Stomach (tissue), 9 donors: ENCODE data around the gene MPIG6B. TPM values are rescaled to one million over a fixed set of nuclear protein-coding genes. Genes with fewer than 3 reads are reported as not detected.

Experiments used
- DNase-seq, 2 donors: peaks; one replicate each; pipeline versions ENCODE4 v3.0.0 to v3.0.0-alpha.2; 2013 to 2019
- H3K27ac ChIP-seq, 5 donors: fragments of 200-600 bp in 4 of 5; sonication (generic) in 4 of 5; one replicate each; pipeline ENCODE4 v1.5.1; 2013 to 2019; ENCODE audit warnings: mild to moderate bottlenecking in 1 of 5, moderate library complexity in 1 of 5
- H3K27me3 ChIP-seq, 3 donors: fragments of 200-600 bp; sonication (generic); one replicate each; pipeline ENCODE4 v1.5.1; 2017 to 2019; ENCODE audit warnings: mixed run types in 1 of 3
- H3K36me3 ChIP-seq, 4 donors: fragments of 200-600 bp; sonication (generic); 1 replicate in 3 of 4; 2 replicates in 1 of 4; pipeline ENCODE4 v1.5.1; 2016 to 2019
- H3K4me1 ChIP-seq, 4 donors: fragments of 200-600 bp; sonication (generic); one replicate each; pipeline ENCODE4 v1.5.1; 2016 to 2019
- H3K4me3 ChIP-seq, 4 donors: fragments of 200-600 bp; sonication (generic) in 3 of 4; one replicate each; pipeline ENCODE4 v1.5.1; 2016 to 2019; ENCODE audit warnings: mild to moderate bottlenecking in 1 of 4
- H3K9me3 ChIP-seq, 4 donors: fragments of 200-600 bp; sonication (generic); one replicate each; pipeline ENCODE4 v1.5.1; 2016 to 2019
- EP300 ChIP-seq: sonication (generic); formaldehyde crosslinking; IDR thresholded peaks from one replicate; pipeline ENCODE4 v1.6.1; 2017; ENCODE audit warnings: antibody characterized with exemption
- POLR2A ChIP-seq, 4 donors: fragments of 450-650 bp; IDR thresholded peaks; one replicate each; pipeline ENCODE4 v1.6.1; 2016; ENCODE audit warnings: antibody characterized with exemption in 4 of 4, control low read depth in 2 of 4, mild to moderate bottlenecking in 1 of 4, moderate library complexity in 1 of 4
- POLR2AphosphoS5 ChIP-seq, 3 donors: sonication (generic); formaldehyde crosslinking; IDR thresholded peaks; one replicate each; pipeline ENCODE4 v1.6.1; 2016; ENCODE audit warnings: antibody characterized with exemption in 3 of 3
- WGBS, 5 donors: extraction: QIAGEN DNeasy Blood & Tissue Kit in 3 of 5; methylation state at CpG; one replicate each; pipeline versions ENCODE4 v1.1.5 to v1.1.7; 2013 to 2018; 5-methylcytosine and 5-hydroxymethylcytosine counted together
- intact Hi-C: fragments of 100-400 bp; cut with DNase I; formaldehyde crosslinking; loops from one replicate; pipeline ENCODE4 v1.15.1; 2023; ENCODE audit warnings: low total_unique reads
- polyA plus RNA-seq, 3 donors: library from polyadenylated mRNA; stranded (reverse); fragments of 200-250 nt; gene quantifications; one replicate each; pipeline ENCODE4 v1.2.3, GENCODE V29; 2013
- total RNA-seq, 5 donors: library from RNA; depleted of rRNA; stranded (reverse); fragments of >200 nt; gene quantifications; one replicate each; pipeline versions ENCODE4 v1.1.0 to v1.2.3, GENCODE V29; 2014 to 2016
- TF ChIP-seq, protein P1 (sequence below), 7 experiments: fragments of 450-650 bp in 4 of 7; fragments of 200-600 bp in 3 of 7; sonication (generic) in 3 of 7; IDR thresholded peaks; one replicate each; pipeline ENCODE4 v1.5.1; 2016 to 2019; ENCODE audit warnings: antibody characterized with exemption in 7 of 7, control low read depth in 2 of 7, mild to moderate bottlenecking in 1 of 7
- donor health status: healthy with polysubstance abuse.
- donor health status: Bipolar disorder and iron deficiency.
- donor health status: healthy.

Gene MPIG6B
- total and polyA plus RNA-seq, 8 donors: 0.10 TPM; not detected in 7

DNA sequence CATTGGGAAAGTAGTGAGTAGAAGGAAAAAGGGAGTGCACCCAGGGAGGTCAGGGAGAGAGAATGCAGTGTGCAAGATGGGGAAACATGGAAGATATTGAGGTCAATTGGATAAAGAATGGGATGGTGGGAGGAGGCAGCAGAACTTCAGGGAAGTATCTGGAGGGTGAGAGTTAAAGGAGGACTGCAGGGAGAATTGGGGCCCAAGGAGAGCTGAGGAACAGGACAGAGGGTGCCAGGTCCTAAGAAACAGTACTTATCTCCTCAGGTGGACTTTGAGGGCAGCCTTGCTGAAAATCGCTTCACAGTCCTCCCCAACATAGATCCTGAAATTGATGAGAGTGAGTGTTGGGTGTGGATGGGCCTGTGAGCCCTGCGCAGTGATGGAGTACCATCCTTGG, 35.1 kb downstream of the MPIG6B start:
- no peaks in the 10 kb centered on the region for H3K27me3 ChIP-seq
- no peak for DNase-seq
- peaks cover 0 to 25% (median 7%) of the 10 kb centered on the region in 4 donors for H3K36me3 ChIP-seq
- no peaks in the 10 kb centered on the region for H3K4me1 ChIP-seq
- 93 to 100% (median 97%) methylated on average over 2 of the region's 2 CpGs for WGBS, 5 donors
- no peaks in the 10 kb centered on the region for H3K9me3 ChIP-seq
- H3K4me3 ChIP-seq: no peak overlapping the region
- intact Hi-C loops: no loop called here
- H3K27ac ChIP-seq: no peak overlapping the region
- no peak for TF ChIP-seq POLR2AphosphoS5 (IDR thresholded peaks at IDR 0.05)
- TF ChIP-seq, protein P1, sequence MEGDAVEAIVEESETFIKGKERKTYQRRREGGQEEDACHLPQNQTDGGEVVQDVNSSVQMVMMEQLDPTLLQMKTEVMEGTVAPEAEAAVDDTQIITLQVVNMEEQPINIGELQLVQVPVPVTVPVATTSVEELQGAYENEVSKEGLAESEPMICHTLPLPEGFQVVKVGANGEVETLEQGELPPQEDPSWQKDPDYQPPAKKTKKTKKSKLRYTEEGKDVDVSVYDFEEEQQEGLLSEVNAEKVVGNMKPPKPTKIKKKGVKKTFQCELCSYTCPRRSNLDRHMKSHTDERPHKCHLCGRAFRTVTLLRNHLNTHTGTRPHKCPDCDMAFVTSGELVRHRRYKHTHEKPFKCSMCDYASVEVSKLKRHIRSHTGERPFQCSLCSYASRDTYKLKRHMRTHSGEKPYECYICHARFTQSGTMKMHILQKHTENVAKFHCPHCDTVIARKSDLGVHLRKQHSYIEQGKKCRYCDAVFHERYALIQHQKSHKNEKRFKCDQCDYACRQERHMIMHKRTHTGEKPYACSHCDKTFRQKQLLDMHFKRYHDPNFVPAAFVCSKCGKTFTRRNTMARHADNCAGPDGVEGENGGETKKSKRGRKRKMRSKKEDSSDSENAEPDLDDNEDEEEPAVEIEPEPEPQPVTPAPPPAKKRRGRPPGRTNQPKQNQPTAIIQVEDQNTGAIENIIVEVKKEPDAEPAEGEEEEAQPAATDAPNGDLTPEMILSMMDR (IDR thresholded peaks at IDR 0.05): no peak
- TF ChIP-seq POLR2A (IDR thresholded peaks at IDR 0.05): no peak
- no peak for TF ChIP-seq EP300

DNA sequence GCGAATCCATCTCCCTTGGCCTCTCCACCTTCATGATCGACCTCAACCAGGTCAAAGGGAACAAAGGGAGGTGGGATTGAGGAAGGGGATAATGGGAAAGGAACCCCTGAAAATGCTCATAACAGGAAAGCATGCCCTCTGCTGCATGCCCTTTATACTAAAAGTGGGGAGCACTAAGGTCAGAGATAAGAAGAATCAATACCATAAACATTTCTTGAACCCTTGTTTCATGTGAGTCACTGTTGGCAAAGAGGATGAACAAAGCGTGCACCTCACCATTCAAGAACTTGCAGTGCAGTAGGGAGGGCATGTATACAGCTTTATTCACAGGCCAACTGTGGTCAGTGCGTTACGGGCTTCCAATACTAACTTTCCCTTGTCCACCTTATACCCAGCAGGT, 37.6 kb downstream of the MPIG6B start:
- H3K4me3 ChIP-seq: no peak overlapping the region
- DNase-seq: no peak
- no peaks in the 10 kb centered on the region for H3K27me3 ChIP-seq
- intact Hi-C loops: loop anchor here (10.0 kb wide), 1 partner anchor 76 kb away; the partner anchor contains the start of gene LY6G5C
- H3K36me3 ChIP-seq: peaks cover 0 to 25% (median 7%) of the 10 kb centered on the region in 4 donors
- no peaks in the 10 kb centered on the region for H3K9me3 ChIP-seq
- 78 to 88% (median 85%) methylated on average over 5 of the region's 5 CpGs for WGBS, 5 donors
- peaks cover 0 to under 1% (median 0%) of the 10 kb centered on the region in 4 donors for H3K4me1 ChIP-seq
- no peak overlapping the region for H3K27ac ChIP-seq
- TF ChIP-seq EP300 (no peak), POLR2AphosphoS5 (IDR thresholded peaks at IDR 0.05) (no peak), POLR2A (IDR thresholded peaks at IDR 0.05) (no peak)
- TF ChIP-seq, protein P1 (IDR thresholded peaks at IDR 0.05): no peak

DNA sequence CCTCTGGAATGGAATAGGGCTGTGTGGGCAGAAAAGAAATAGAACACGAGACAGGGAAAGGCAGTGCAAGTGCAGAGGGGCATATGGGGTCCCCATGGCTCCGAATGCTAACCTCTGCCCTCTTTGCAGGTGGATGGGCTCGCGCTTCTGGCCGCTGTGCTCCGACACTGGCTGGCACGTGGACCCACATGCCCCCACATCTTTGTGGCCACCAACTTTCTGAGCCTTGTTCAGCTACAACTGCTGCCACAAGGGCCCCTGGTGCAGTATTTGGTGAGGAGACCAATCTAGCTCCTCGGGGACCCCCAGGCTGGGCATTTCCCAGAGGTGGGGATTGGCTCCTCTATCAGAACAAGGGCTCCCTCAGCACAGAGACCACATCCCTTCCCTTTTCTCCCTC, 38.2 kb downstream of the MPIG6B start:
- intact Hi-C loops: loop anchor here (10.0 kb wide), 1 partner anchor 77 kb away; the partner anchor contains the start of gene LY6G5C

DNA sequence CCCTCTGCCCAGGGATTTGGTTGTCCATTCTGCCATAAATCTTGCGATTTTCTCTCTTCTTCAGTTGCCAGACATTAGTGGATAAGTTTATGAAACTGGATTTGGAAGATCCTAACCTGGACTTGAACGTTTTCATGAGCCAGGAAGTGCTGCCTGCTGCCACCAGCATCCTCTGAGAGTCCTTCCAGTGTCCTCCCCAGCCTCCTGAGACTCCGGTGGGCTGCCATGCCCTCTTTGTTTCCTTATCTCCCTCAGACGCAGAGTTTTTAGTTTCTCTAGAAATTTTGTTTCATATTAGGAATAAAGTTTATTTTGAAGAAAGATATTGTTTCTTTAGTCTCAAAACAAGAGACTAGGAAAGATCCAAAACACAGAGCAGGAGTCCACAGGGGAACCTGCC, 39.2 kb downstream of the MPIG6B start, which contains the start of gene SAPCD1:
Gene SAPCD1, plus strand, starts transcription at position 301 of the 400 bp plus-strand sequence. CDS start 399 bp downstream, outside the sequence.
- intact Hi-C loops: loop anchor here (10.0 kb wide), 1 partner anchor 78 kb away; the partner anchor contains the start of gene LY6G5C
- H3K27ac ChIP-seq: no peak within 1 kb of the TSS
- WGBS, 5 donors: 74 to 80% (median 78%) methylated on average over 4 of the region's 4 CpGs
- H3K36me3 ChIP-seq: peaks cover 0 to 25% (median 7%) of the 10 kb centered on the region in 4 donors
- no peak within 1 kb of the TSS for H3K4me3 ChIP-seq
- TF ChIP-seq EP300 (no peak), POLR2A (IDR thresholded peaks at IDR 0.05) (no peak), POLR2AphosphoS5 (IDR thresholded peaks at IDR 0.05) (no peak)
- TF ChIP-seq, protein P1 (IDR thresholded peaks at IDR 0.05): no peak
- H3K4me1 ChIP-seq: peaks cover 0 to 10% (median 3%) of the 10 kb centered on the region in 4 donors
- DNase-seq: no peak
- H3K27me3 ChIP-seq: peaks cover 0 to 7% (median 0%) of the 10 kb centered on the region in 3 donors
- H3K9me3 ChIP-seq: no peaks in the 10 kb centered on the region

More for the DNA sequence above, 38.2 kb downstream of the MPIG6B start:
- Histone ChIP-seq H3K27ac (no peak overlapping the region), H3K4me1 (peaks cover 0 to 7% (median 1%) of the 10 kb centered on the region in 4 donors), H3K9me3 (no peaks in the 10 kb centered on the region), H3K36me3 (peaks cover 0 to 25% (median 7%) of the 10 kb centered on the region in 4 donors), H3K4me3 (no peak overlapping the region), H3K27me3 (peaks cover 0 to 6% (median 0%) of the 10 kb centered on the region in 3 donors)
- no peak for DNase-seq
- WGBS, 5 donors: 90 to 98% (median 97%) methylated on average over 8 of the region's 8 CpGs
- no peak for TF ChIP-seq EP300
- TF ChIP-seq POLR2A (IDR thresholded peaks at IDR 0.05): no peak
- TF ChIP-seq, protein P1 (IDR thresholded peaks at IDR 0.05): no peak
- TF ChIP-seq POLR2AphosphoS5 (IDR thresholded peaks at IDR 0.05): no peak
